NB4 (cell line): ENCODE results near the gene CNTNAP2.

Source experiments
- CTCF ChIP-seq: IDR thresholded peaks from one replicate; pipeline ENCODE4 v1.5.1; 2012; ENCODE audit warnings: low read depth, low read length
- TF ChIP-seq, protein P1 (sequence below): IDR thresholded peaks from 2 replicates; pipeline ENCODE4 v1.6.1; 2011; ENCODE audit warnings: low read depth, low read length

- no peak for TF ChIP-seq CTCF
- TF ChIP-seq, protein P1, sequence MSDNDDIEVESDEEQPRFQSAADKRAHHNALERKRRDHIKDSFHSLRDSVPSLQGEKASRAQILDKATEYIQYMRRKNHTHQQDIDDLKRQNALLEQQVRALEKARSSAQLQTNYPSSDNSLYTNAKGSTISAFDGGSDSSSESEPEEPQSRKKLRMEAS: no peak
Observed at GRCh38 chr7:148083448-148083847, 1966.8 kb downstream of the CNTNAP2 start.
